Activated CD4-positive, alpha-beta memory T cell treated with anti-CD3 and anti-CD28 coated beads for 36 hours (primary cell): Measurements from ENCODE around the gene OXNAD1. TPM values are rescaled to one million over a fixed set of nuclear protein-coding genes. Genes with fewer than 3 reads are reported as not detected.

Experiments used
- CTCF ChIA-PET: fragments of 350-600 bp; sonication (Branson Sonifier 250); formaldehyde crosslinking; loops from one replicate; lab custom pipeline; 2021; ENCODE audit warnings: antibody characterized with exemption, inconsistent platforms; lab: Charles Lee
- POLR2A ChIA-PET: fragments of 350-600 bp; sonication (Branson Sonifier 250); formaldehyde crosslinking; loops from one replicate; lab custom pipeline; 2021; ENCODE audit warnings: antibody characterized with exemption; lab: Charles Lee
- DNase-seq: peaks from one replicate; pipeline ENCODE4 v3.0.0-alpha.2; 2020
- H3K27ac Mint-ChIP-seq: one replicate; pipeline ENCODE4 v1.8.0; 2021; ENCODE audit warnings: mixed read lengths
- H3K27me3 Mint-ChIP-seq: one replicate; pipeline ENCODE4 v1.8.0; 2021; ENCODE audit warnings: mixed read lengths
- H3K36me3 Mint-ChIP-seq: one replicate; pipeline ENCODE4 v1.8.0; 2021; ENCODE audit warnings: mixed read lengths
- H3K4me1 Mint-ChIP-seq: one replicate; pipeline ENCODE4 v1.8.0; 2021; ENCODE audit warnings: low read depth, mixed read lengths
- H3K4me3 Mint-ChIP-seq: one replicate; pipeline ENCODE4 v1.8.0; 2021; ENCODE audit warnings: mild to moderate bottlenecking, mixed read lengths
- H3K9me3 Mint-ChIP-seq: one replicate; pipeline ENCODE4 v1.8.0; 2021; ENCODE audit warnings: mixed read lengths
- intact Hi-C: fragments of 100-400 bp; cut with micrococcal nuclease; formaldehyde crosslinking; loops from one replicate; pipeline ENCODE4 v1.15.1; 2023
- total RNA-seq, 2 experiments: library from RNA; stranded (reverse); gene quantifications; one replicate each; pipeline ENCODE4 v1.2.3, GENCODE V29; 2021

OXNAD1 gene
- total RNA-seq, 2 experiments from 2014 or later: 23.5 to 24.0 TPM

- DNase-seq: no peak
- Mint-ChIP-seq H3K36me3 (peaks cover 19% of the 10 kb centered on the region), H3K27ac (no peak overlapping the region), H3K4me3 (no peak overlapping the region), H3K27me3 (no peaks in the 10 kb centered on the region), H3K4me1 (peaks cover 21% of the 10 kb centered on the region), H3K9me3 (no peaks in the 10 kb centered on the region)
- intact Hi-C loops: loop anchor here (10.0 kb wide), 1 partner anchor 954 kb away; no protein-coding TSS in a partner anchor
- ChIA-PET POLR2A (no interaction called here), CTCF (interaction anchor here (1.8 to 2.4 kb wide), 2 partner anchors 10 to 12 kb away, joined by 6 to 9 read pairs; no protein-coding TSS in a partner anchor)
Observed at GRCh38 chr3:16280671-16281070, 15.7 kb downstream of the OXNAD1 start.

DNA sequence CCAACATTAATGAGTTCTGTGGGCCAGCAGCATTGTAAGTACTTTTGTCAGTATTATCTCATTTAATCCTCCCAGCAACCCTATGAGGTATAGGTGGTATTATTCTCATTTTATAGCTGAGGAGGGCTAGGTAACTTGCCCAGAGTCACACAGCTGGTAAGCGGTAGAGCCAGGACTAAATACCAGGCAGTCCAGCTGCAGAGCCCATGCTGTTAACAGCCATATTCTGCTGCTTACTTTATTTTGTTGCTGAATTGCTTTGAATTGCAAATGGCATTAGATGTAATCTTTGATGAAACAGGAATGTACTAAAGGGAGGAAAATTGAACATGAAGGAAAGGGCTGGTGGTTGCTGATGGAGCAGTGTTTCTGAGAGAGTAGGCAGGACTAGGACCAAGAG, 19.6 kb downstream of the OXNAD1 start:
- DNase-seq: no peak
- Mint-ChIP-seq H3K27me3 (no peaks in the 10 kb centered on the region), H3K9me3 (no peaks in the 10 kb centered on the region), H3K27ac (peak overlapping the region; percentile 85), H3K4me1 (peaks cover 59% of the 10 kb centered on the region), H3K36me3 (peaks cover 20% of the 10 kb centered on the region), H3K4me3 (no peak overlapping the region)
- intact Hi-C loops: loop anchor here (5.0 to 10.0 kb wide), 3 partner anchors 178 to 950 kb away; no protein-coding TSS in a partner anchor
- ChIA-PET CTCF (interaction anchor here (3.4 kb wide), 1 partner anchor 35 kb away, joined by 28 read pairs; no protein-coding TSS in a partner anchor), POLR2A (no interaction called here)

- intact Hi-C loops: loop anchor here (1.0 to 10.0 kb wide), 6 partner anchors 21 to 949 kb away; partner anchors contain the start of gene OXNAD1
- CTCF ChIA-PET: interaction anchor here (1.2 to 3.4 kb wide), 10 partner anchors 9 to 265 kb away, joined by 3 to 28 read pairs (median 5); partner anchors contain the start of genes DPH3 and OXNAD1
- H3K9me3 Mint-ChIP-seq: no peaks in the 10 kb centered on the region
- peak overlapping the region; percentile 70 for H3K4me3 Mint-ChIP-seq
- POLR2A ChIA-PET: interaction anchor here (0.9 to 1.8 kb wide), 7 partner anchors 16 to 264 kb away, joined by 3 to 15 read pairs (median 3); partner anchors contain the start of genes DPH3 and OXNAD1
- peaks cover 20% of the 10 kb centered on the region for H3K36me3 Mint-ChIP-seq
- peak; percentile 81 for DNase-seq
- H3K27me3 Mint-ChIP-seq: no peaks in the 10 kb centered on the region
- peak overlapping the region; percentile 85 for H3K27ac Mint-ChIP-seq
- peaks cover 74% of the 10 kb centered on the region for H3K4me1 Mint-ChIP-seq
Observed at GRCh38 chr3:16286161-16286560, 21.1 kb downstream of the OXNAD1 start.

GRCh38 chr3:16286751-16287543, 21.9 kb downstream of the OXNAD1 start:
- Mint-ChIP-seq H3K4me1 (peaks cover 81% of the 10 kb centered on the region), H3K4me3 (peak overlapping the region; percentile 70), H3K27me3 (no peaks in the 10 kb centered on the region), H3K27ac (peak overlapping the region; percentile 85), H3K36me3 (peaks cover 18% of the 10 kb centered on the region), H3K9me3 (no peaks in the 10 kb centered on the region)
- ChIA-PET POLR2A (interaction anchor here (0.9 to 1.8 kb wide), 6 partner anchors 16 to 263 kb away, joined by 3 to 15 read pairs (median 4); partner anchors contain the start of genes DPH3 and OXNAD1), CTCF (interaction anchor here (0.7 to 3.4 kb wide), 11 partner anchors 8 to 265 kb away, joined by 3 to 28 read pairs (median 5); partner anchors contain the start of genes DPH3 and OXNAD1)
- intact Hi-C loops: loop anchor here (1.0 to 10.0 kb wide), 6 partner anchors 22 to 948 kb away; partner anchors contain the start of gene OXNAD1
- DNase-seq: no peak

DNA sequence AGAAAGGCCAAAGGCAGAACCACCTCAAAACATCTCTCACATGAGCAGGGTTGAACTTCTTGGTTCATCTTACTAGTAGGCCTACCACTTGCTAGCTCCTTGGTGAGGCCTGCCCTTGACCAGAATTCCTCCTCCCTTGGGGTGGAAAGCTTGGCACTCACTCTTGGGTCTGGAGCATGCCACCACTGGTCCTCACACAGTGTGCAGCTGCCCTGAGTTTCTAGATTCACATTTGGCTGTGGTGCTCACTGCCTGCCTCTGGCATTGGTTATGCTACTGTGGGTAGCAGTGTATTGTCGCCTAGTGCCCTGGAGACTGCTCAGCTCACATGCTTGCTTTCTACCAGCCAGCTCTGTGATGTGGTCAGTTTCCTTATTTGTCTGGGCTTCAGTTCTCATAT, 23.7 kb downstream of the OXNAD1 start:
- CTCF ChIA-PET: interaction anchor here (1.0 to 9.8 kb wide), 11 partner anchors 12 to 308 kb away, joined by 3 to 228 read pairs (median 6); partner anchors contain the start of genes DPH3, OXNAD1 and RFTN1
- Mint-ChIP-seq H3K36me3 (peaks cover 17% of the 10 kb centered on the region), H3K27me3 (no peaks in the 10 kb centered on the region), H3K4me1 (peaks cover 87% of the 10 kb centered on the region), H3K27ac (peak overlapping the region; percentile 85), H3K4me3 (peak overlapping the region; percentile 70), H3K9me3 (peaks cover 10% of the 10 kb centered on the region)
- POLR2A ChIA-PET: interaction anchor here (1.1 to 1.4 kb wide), 6 partner anchors 12 to 223 kb away, joined by 3 to 7 read pairs (median 3); partner anchors contain the start of genes DPH3 and OXNAD1
- DNase-seq: no peak
- intact Hi-C loops: loop anchor here (5.0 to 10.0 kb wide), 3 partner anchors 174 to 946 kb away; no protein-coding TSS in a partner anchor

DNA sequence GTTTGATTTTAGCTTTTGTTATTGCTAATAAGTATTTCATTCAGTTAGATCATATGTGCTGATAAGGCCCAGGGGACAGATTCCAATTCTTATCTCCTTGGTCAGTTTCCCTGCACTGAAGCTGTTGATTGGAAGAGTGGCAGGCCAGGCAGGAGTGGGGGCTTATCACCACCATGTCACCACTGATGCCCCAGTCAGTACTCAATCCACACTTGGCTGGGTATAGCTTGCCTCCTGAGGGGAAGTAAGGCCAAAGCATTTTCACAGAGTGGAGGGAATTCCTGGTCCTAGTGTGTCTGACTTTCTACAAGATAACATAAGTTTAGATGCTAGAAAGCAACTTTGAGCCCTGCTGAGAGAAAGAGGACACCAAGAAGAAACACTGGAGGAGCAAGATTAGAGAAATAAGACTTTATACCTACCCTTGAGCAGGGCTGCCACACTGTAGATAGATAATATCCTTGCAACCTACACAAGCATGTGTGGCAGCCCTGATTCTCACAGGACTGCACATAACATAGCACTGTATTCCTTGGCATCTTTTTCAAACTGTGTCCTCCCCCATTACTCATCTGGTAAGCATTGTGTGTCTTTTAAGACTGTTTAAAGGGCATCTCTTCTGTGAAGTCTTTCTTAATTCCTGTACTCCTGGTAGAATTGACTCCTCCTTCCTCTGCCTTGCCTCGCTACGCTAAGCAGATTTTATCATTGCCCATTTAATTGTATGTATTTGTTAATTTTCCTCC, 24.3 kb downstream of the OXNAD1 start:
- H3K27ac Mint-ChIP-seq: peak overlapping the region; percentile 85
- peaks cover 13% of the 10 kb centered on the region for H3K9me3 Mint-ChIP-seq
- intact Hi-C loops: loop anchor here (5.0 to 10.0 kb wide), 3 partner anchors 173 to 945 kb away; no protein-coding TSS in a partner anchor
- CTCF ChIA-PET: interaction anchor here (0.9 to 9.8 kb wide), 14 partner anchors 12 to 307 kb away, joined by 3 to 228 read pairs (median 12); partner anchors contain the start of genes DPH3, OXNAD1 and RFTN1
- H3K36me3 Mint-ChIP-seq: peaks cover 21% of the 10 kb centered on the region
- no peaks in the 10 kb centered on the region for H3K27me3 Mint-ChIP-seq
- peak overlapping the region; percentile 70 for H3K4me3 Mint-ChIP-seq
- POLR2A ChIA-PET: interaction anchor here (1.1 to 1.4 kb wide), 6 partner anchors 11 to 223 kb away, joined by 3 to 7 read pairs (median 3); partner anchors contain the start of genes DPH3 and OXNAD1
- no peak for DNase-seq
- peaks cover 92% of the 10 kb centered on the region for H3K4me1 Mint-ChIP-seq

- Mint-ChIP-seq H3K4me3 (peak overlapping the region; percentile 45), H3K27ac (peak overlapping the region; percentile 85), H3K36me3 (peaks cover 24% of the 10 kb centered on the region), H3K4me1 (peaks cover 89% of the 10 kb centered on the region), H3K27me3 (no peaks in the 10 kb centered on the region), H3K9me3 (peaks cover 13% of the 10 kb centered on the region)
- CTCF ChIA-PET: interaction anchor here (0.6 to 9.8 kb wide), 30 partner anchors 9 to 1207 kb away, joined by 3 to 228 read pairs (median 4); partner anchors contain the start of genes DPH3, OXNAD1 and RFTN1
- intact Hi-C loops: loop anchor here (1.0 to 5.0 kb wide), 6 partner anchors 29 to 597 kb away; no protein-coding TSS in a partner anchor
- peak; percentile 70 for DNase-seq
- POLR2A ChIA-PET: interaction anchor here (1.0 to 1.8 kb wide), 9 partner anchors 9 to 221 kb away, joined by 4 to 13 read pairs (median 4); partner anchors contain the start of genes DPH3 and OXNAD1
Observed at GRCh38 chr3:16290007-16290826, 25.2 kb downstream of the OXNAD1 start.

DNA sequence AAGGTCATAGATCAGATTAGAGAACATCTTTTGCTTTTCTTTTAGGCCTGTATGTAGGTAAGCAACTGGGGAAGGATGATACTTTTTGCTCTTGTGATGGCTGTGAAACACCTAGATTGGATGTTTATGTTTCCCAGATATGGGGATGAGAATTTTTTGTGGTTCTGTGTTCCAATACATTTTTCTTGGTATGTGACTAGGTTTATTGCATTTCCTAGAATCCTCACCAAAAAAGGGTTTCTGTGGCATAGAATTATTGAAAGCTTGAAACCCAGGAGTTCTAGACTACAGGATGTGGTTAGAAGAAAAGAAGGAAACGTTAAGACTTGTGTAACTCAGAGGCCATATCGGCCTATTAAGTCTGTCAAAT, 25.8 kb downstream of the OXNAD1 start:
- Mint-ChIP-seq H3K27ac (peak overlapping the region; percentile 85), H3K4me1 (peaks cover 89% of the 10 kb centered on the region), H3K4me3 (peak overlapping the region; percentile 45), H3K9me3 (peaks cover 13% of the 10 kb centered on the region), H3K36me3 (peaks cover 30% of the 10 kb centered on the region), H3K27me3 (no peaks in the 10 kb centered on the region)
- intact Hi-C loops: loop anchor here (1.0 to 5.0 kb wide), 9 partner anchors 10 to 596 kb away; no protein-coding TSS in a partner anchor
- ChIA-PET POLR2A (interaction anchor here (0.6 to 1.8 kb wide), 10 partner anchors 9 to 496 kb away, joined by 3 to 13 read pairs (median 4); partner anchors contain the start of genes DPH3 and OXNAD1), CTCF (interaction anchor here (0.6 to 9.8 kb wide), 28 partner anchors 9 to 1208 kb away, joined by 3 to 228 read pairs (median 5); partner anchors contain the start of genes DPH3, OXNAD1 and RFTN1)
- no peak for DNase-seq

DNA sequence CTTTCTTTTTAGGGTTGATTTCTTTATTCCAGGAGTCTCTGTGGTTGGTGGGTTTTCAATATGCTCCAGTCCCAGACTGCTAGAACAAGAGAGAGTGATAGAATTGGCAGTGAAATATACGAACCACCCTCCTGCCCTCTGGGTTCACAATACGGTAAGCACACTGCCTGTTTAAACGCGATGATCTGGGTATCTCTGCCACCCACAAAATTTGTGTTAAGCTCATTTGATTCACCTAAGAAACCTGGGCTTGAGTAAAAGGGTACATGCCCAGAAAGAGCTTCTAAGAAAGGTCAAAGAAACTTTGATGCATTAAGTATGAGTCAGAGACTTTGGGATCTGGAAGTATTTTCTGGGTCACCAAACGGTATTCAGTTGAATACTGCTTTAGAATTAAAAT, 29.8 kb downstream of the OXNAD1 start:
- H3K4me3 Mint-ChIP-seq: peak overlapping the region; percentile 17
- intact Hi-C loops: loop anchor here (5.0 kb wide), 1 partner anchor 592 kb away; no protein-coding TSS in a partner anchor
- CTCF ChIA-PET: interaction anchor here (0.7 to 9.8 kb wide), 8 partner anchors 8 to 29 kb away, joined by 3 to 228 read pairs (median 7); no protein-coding TSS in a partner anchor

More for the DNA sequence above, 29.8 kb downstream of the OXNAD1 start:
- peaks cover 39% of the 10 kb centered on the region for H3K36me3 Mint-ChIP-seq
- H3K27me3 Mint-ChIP-seq: no peaks in the 10 kb centered on the region
- peaks cover 88% of the 10 kb centered on the region for H3K4me1 Mint-ChIP-seq
- peaks cover 13% of the 10 kb centered on the region for H3K9me3 Mint-ChIP-seq
- H3K27ac Mint-ChIP-seq: peak overlapping the region; percentile 82
- no peak for DNase-seq
- POLR2A ChIA-PET: interaction anchor here (1.0 to 1.9 kb wide), 4 partner anchors 10 to 229 kb away, joined by 3 to 5 read pairs (median 4); no protein-coding TSS in a partner anchor
